Stimulated activated naive CD8-positive, alpha-beta T cell treated with anti-CD3 and anti-CD28 coated beads, Interleukin-15, amount 100 ng/mL, for 72 hours (primary cell): ENCODE measurements around the gene C22orf31.

ENCODE experiments used
- ATAC-seq: fragments of 150-1000 bp; cut with Tn5 transposase; 2 replicates; pipeline ENCODE4 v1.10.0; 2021; ENCODE audit warnings: mild to moderate bottlenecking, moderate library complexity
- DNase-seq, 2 donors: peaks; one replicate each; pipeline ENCODE4 v3.0.0; 2021 to 2022
- H3K27ac Mint-ChIP-seq, 2 donors: one replicate each; pipeline ENCODE4 v1.8.0; 2022; ENCODE audit warnings: mild to moderate bottlenecking in 2 of 2, mixed read lengths in 2 of 2, moderate library complexity in 2 of 2
- H3K27me3 Mint-ChIP-seq: one replicate; pipeline ENCODE4 v1.8.0; 2022; ENCODE audit warnings: mixed read lengths
- H3K4me1 Mint-ChIP-seq: one replicate; pipeline ENCODE4 v1.8.0; 2022; ENCODE audit warnings: mild to moderate bottlenecking, mixed read lengths
- H3K4me3 Mint-ChIP-seq, 2 donors: one replicate each; pipeline ENCODE4 v1.8.0; 2022; ENCODE audit warnings: mild to moderate bottlenecking in 2 of 2, mixed read lengths in 2 of 2, moderate library complexity in 1 of 2
- H3K9me3 Mint-ChIP-seq, 2 donors: one replicate each; pipeline ENCODE4 v1.8.0; 2022; ENCODE audit warnings: mixed read lengths in 2 of 2

C22orf31 gene

GRCh38 chr22:29029202-29030000 lies 32.2 kb downstream of the C22orf31 start:
- Mint-ChIP-seq H3K4me3 (no peak overlapping the region), H3K27ac (no peak overlapping the region), H3K27me3 (peaks cover 81% of the 10 kb centered on the region), H3K4me1 (peaks cover 20% of the 10 kb centered on the region), H3K9me3 (no peaks in the 10 kb centered on the region)
- ATAC-seq = no peak
- DNase-seq = no peak

DNA sequence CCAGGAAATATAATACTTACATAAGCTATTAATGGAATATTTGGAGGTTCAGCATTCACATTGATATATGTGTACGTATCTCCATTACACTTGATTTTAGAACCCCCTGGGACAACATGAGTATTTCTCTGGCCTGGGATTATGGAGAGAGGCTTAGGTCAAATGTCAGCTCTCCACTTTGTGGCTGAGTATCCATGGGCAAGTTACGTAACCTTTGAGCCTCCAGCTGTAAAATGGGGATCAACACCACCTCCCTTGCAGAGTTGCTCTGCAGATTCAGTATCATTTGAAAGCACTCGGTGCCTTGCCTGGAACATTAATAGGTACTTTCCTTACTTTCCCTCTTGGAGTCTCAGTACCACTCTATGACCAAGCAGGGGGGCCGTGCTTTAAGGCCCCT lies 33.2 kb downstream of the C22orf31 start:
- Mint-ChIP-seq H3K4me3 (no peak overlapping the region), H3K9me3 (no peaks in the 10 kb centered on the region), H3K4me1 (peaks cover 20% of the 10 kb centered on the region), H3K27me3 (peaks cover 81% of the 10 kb centered on the region), H3K27ac (no peak overlapping the region)
- DNase-seq (no peak), ATAC-seq (no peak)

- DNase-seq (no peak), ATAC-seq (no peak)
- H3K4me1 Mint-ChIP-seq = peaks cover 19% of the 10 kb centered on the region
- no peak overlapping the region for H3K27ac Mint-ChIP-seq
- peaks cover 65% of the 10 kb centered on the region for H3K27me3 Mint-ChIP-seq
- H3K9me3 Mint-ChIP-seq = no peaks in the 10 kb centered on the region
- H3K4me3 Mint-ChIP-seq = no peak overlapping the region
Measured at GRCh38 chr22:29026579-29026978, 35.1 kb downstream of the C22orf31 start.

DNA sequence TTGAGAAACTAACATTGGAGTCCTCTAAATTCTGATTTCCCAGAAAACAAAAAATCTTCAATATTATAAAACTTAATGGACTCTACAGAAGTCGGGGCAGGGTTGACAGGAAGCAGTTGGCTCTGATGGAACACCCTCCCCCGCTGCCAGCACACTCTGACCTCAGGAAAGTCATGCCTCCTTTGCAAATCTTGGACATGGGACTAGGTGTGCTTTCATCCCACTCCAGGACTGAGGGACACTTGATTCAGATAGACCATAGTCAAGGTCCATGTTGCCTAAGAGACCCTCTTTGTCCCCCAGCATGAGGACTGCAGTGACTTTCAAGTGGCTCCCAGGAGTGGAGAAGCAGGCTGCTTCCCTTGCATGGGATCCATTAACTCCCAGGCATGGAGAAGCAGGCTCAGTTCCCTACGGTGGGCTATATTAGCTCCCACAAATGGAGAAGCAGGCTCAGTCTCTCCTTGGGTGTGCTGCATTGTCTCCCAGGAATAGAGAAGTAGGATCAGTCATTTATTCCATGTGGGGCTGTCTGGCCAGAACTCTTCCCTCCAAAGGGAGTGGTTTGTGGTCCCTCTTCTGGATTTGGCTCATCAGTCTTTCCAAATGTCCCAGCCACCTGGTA lies 38.3 kb downstream of the C22orf31 start:
- no peaks in the 10 kb centered on the region for H3K4me1 Mint-ChIP-seq
- ATAC-seq (no peak), DNase-seq (no peak)
- H3K27me3 Mint-ChIP-seq = peaks cover 35% of the 10 kb centered on the region
- peaks cover 4 to 6% of the 10 kb centered on the region in 2 donors for H3K9me3 Mint-ChIP-seq
- no peak overlapping the region for H3K4me3 Mint-ChIP-seq
- H3K27ac Mint-ChIP-seq = no peak overlapping the region

DNA sequence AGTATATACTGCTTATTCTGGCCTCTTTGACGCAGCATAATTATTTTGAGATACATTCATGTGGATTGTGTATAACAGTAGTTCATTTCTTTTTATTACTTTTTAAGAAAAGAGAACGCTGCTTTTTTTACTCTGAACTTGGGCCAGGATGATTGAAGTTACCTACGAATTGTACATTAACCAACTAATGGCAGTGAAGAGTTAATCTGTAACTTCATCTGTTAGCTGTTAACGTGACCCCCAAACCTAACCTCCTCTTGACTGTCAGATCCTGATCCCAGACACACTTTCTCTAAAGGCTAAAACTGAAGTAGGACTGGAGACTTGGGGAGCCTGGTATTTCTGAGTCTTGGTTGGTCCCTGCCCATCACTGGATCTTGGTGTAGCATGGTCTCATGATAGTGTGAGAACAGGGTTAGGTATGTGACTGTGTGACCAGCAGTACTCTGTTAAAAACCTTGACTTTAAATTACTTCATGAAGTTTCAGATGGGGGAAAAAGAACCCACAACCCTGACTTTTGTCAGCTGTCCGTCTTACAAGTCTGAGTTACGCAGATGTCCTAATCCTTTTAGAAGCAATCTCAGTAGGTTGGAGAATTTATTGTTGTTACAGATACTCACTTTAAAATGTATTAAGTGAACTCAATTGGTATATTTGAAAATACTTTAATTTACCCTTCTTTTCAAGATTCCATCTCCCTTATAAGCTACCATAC lies 39.4 kb downstream of the C22orf31 start:
- Mint-ChIP-seq H3K27ac (no peak overlapping the region), H3K4me3 (no peak overlapping the region), H3K27me3 (peaks cover 35% of the 10 kb centered on the region), H3K4me1 (no peaks in the 10 kb centered on the region), H3K9me3 (peaks cover 9 to 10% of the 10 kb centered on the region in 2 donors)
- no peak for DNase-seq
- ATAC-seq = no peak

- H3K9me3 Mint-ChIP-seq = peaks cover 9 to 10% of the 10 kb centered on the region in 2 donors
- no peak overlapping the region for H3K4me3 Mint-ChIP-seq
- ATAC-seq = no peak
- H3K27ac Mint-ChIP-seq = no peak overlapping the region
- peaks cover 7% of the 10 kb centered on the region for H3K4me1 Mint-ChIP-seq
- peaks cover 19% of the 10 kb centered on the region for H3K27me3 Mint-ChIP-seq
- DNase-seq = no peak
Measured at GRCh38 chr22:29018293-29019189, 43.1 kb downstream of the C22orf31 start.

GRCh38 chr22:29016067-29016938 lies 45.3 kb downstream of the C22orf31 start:
- no peak overlapping the region for H3K27ac Mint-ChIP-seq
- peaks cover 9 to 10% of the 10 kb centered on the region in 2 donors for H3K9me3 Mint-ChIP-seq
- ATAC-seq = peak; percentile 73
- H3K4me1 Mint-ChIP-seq = peaks cover 7% of the 10 kb centered on the region
- no peak overlapping the region for H3K4me3 Mint-ChIP-seq
- DNase-seq = no peak
- H3K27me3 Mint-ChIP-seq = peaks cover 17% of the 10 kb centered on the region

- Mint-ChIP-seq H3K4me3 (no peak overlapping the region), H3K27me3 (peaks cover 32% of the 10 kb centered on the region), H3K4me1 (peaks cover 7% of the 10 kb centered on the region), H3K27ac (no peak overlapping the region), H3K9me3 (peaks cover 9 to 10% of the 10 kb centered on the region in 2 donors)
- DNase-seq (no peak), ATAC-seq (no peak)
Measured at GRCh38 chr22:29014773-29015172, 46.9 kb downstream of the C22orf31 start.

GRCh38 chr22:29014293-29014692 lies 47.3 kb downstream of the C22orf31 start:
- Mint-ChIP-seq H3K27ac (no peak overlapping the region), H3K4me3 (no peak overlapping the region), H3K27me3 (peaks cover 35% of the 10 kb centered on the region), H3K9me3 (peaks cover 9 to 10% of the 10 kb centered on the region in 2 donors), H3K4me1 (peaks cover 7% of the 10 kb centered on the region)
- ATAC-seq (no peak), DNase-seq (no peak)

- DNase-seq (no peak), ATAC-seq (no peak)
- Mint-ChIP-seq H3K4me3 (no peak overlapping the region), H3K4me1 (peaks cover 7% of the 10 kb centered on the region), H3K27ac (no peak overlapping the region), H3K9me3 (peaks cover 0 to 2% of the 10 kb centered on the region in 2 donors), H3K27me3 (peaks cover 42% of the 10 kb centered on the region)
Measured at GRCh38 chr22:29012952-29013351, 48.7 kb downstream of the C22orf31 start.

GRCh38 chr22:29012101-29012433 lies 49.6 kb downstream of the C22orf31 start:
- no peak for DNase-seq
- H3K27me3 Mint-ChIP-seq = peaks cover 39% of the 10 kb centered on the region
- no peak overlapping the region for H3K27ac Mint-ChIP-seq
- ATAC-seq = no peak
- H3K4me1 Mint-ChIP-seq = peaks cover 7% of the 10 kb centered on the region
- H3K4me3 Mint-ChIP-seq = no peak overlapping the region
- no peaks in the 10 kb centered on the region for H3K9me3 Mint-ChIP-seq

DNA sequence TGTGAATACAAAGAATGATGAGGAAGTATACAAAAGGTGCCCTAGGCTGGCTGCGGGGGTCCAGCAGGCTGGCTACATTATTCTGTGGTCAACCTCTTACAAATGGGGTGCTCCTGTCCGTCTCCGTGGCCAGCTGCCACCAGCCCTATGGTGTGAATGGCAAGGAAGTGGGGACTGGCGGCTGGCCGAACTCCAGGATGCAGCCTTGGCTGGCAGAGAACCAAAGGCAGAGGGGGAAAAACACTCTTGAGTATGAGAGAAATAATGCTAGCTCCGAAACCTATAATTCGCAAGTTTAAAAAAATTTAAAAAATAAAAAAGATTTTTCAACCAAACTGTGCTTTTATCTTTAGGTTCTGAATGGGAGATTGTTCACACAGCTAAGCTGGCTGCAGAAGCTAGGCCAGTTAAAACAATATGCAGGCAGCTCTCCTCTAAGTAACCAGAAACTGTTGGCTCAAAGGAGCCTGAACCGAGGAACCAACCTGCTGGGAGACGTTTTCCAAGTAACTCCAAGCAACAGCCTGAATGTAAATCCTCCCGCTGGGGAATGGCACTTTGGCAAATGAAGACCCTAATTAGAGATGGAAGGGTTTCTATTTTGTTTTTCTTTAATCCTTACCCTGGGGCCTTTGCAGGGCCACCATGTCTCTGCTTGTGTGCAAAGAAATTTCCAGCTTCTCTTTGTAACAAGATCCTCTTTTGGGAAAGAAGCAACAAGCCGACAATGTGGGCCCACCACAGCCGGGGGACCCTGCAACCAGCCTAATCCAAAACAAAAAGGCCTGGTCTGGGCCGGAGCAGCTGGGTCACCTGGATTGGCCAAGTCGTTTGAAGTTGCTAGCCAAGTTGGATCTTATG lies 50.2 kb downstream of the C22orf31 start:
- Mint-ChIP-seq H3K4me3 (no peak overlapping the region), H3K27me3 (peaks cover 44% of the 10 kb centered on the region), H3K9me3 (no peaks in the 10 kb centered on the region), H3K4me1 (peaks cover 7% of the 10 kb centered on the region), H3K27ac (no peak overlapping the region)
- no peak for DNase-seq
- ATAC-seq = no peak

DNA sequence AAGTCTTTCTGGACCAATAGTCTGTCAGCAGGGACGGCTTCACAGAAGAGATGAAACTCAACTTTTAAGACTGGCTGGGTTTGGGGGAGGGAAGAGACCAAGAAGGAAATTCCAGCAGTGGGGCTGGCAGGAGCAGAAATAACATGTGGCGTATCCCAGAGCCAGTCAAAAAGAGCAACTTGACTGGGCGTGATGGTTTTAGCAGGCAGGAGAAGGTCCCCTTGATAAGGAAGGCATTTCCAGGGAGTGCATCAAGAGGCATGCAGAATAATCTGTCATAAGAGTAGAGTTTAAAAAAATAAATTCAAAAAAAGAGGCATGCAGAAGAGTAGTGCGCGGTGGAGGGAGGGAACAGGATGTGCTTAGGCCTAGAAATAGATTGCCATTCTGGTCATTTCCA lies 52.5 kb downstream of the C22orf31 start:
- peaks cover 9% of the 10 kb centered on the region for H3K4me1 Mint-ChIP-seq
- peaks cover 68% of the 10 kb centered on the region for H3K27me3 Mint-ChIP-seq
- H3K4me3 Mint-ChIP-seq = no peak overlapping the region
- H3K27ac Mint-ChIP-seq = no peak overlapping the region
- DNase-seq = no peak
- no peak for ATAC-seq
- H3K9me3 Mint-ChIP-seq = no peaks in the 10 kb centered on the region
